Keratinocyte (primary cell): ENCODE results near the gene PITPNC1. TPM values are rescaled to one million over a fixed set of nuclear protein-coding genes. Genes with fewer than 3 reads are reported as not detected.

Experiments
- DNase-seq: peaks from one replicate; pipeline ENCODE4 v3.0.0-alpha.2; 2011; ENCODE audit warnings: low read depth, missing footprints, low spot score
- FAIRE-seq: peaks from 2 replicates; lab custom pipeline; 2011; peaks lifted over from hg19 to GRCh38; lab: Jason Lieb, UNC
- H2AFZ ChIP-seq: 2 replicates; pipeline ENCODE4 v1.6.0; 2012; ENCODE audit warnings: low read length, control low read depth, inconsistent platforms; ENCODE audit not compliant: control insufficient read depth
- H3K27ac ChIP-seq: 2 replicates; pipeline ENCODE4 v1.5.1; 2011; ENCODE audit warnings: low read length; ENCODE audit not compliant: control insufficient read depth, insufficient read depth
- H3K27me3 ChIP-seq: 3 replicates; pipeline ENCODE4 v1.6.0; 2011; ENCODE audit warnings: low read length; ENCODE audit not compliant: control insufficient read depth, insufficient read depth; ENCODE audit errors: extremely low read depth
- H3K36me3 ChIP-seq, 2 experiments: 2 replicates in 1 of 2; 3 replicates in 1 of 2; pipeline ENCODE4 v1.5.1; 2011; ENCODE audit warnings: low read length in 2 of 2, mild to moderate bottlenecking in 1 of 2; ENCODE audit not compliant: control insufficient read depth in 2 of 2, insufficient read depth in 2 of 2; ENCODE audit errors: extremely low read depth in 1 of 2
- H3K4me1 ChIP-seq: 3 replicates; pipeline ENCODE4 v1.5.1; 2011; ENCODE audit warnings: low read length; ENCODE audit not compliant: control insufficient read depth, insufficient read depth; ENCODE audit errors: extremely low read depth
- H3K4me2 ChIP-seq: 3 replicates; pipeline ENCODE4 v1.6.0; 2011; ENCODE audit warnings: low read depth, low read length; ENCODE audit not compliant: control insufficient read depth, insufficient read depth; ENCODE audit errors: extremely low read depth
- H3K4me3 ChIP-seq, 3 experiments: fragments of 200-600 bp in 1 of 3; sonication (generic) in 1 of 3; 2 replicates in 2 of 3; 3 replicates in 1 of 3; pipeline ENCODE4 v1.5.1; 2011 to 2016; ENCODE audit warnings: low read length in 3 of 3, mild to moderate bottlenecking in 3 of 3, control low read depth in 2 of 3, inconsistent platforms in 1 of 3, low read depth in 1 of 3, mixed read lengths in 1 of 3, mixed run types in 1 of 3, moderate library complexity in 1 of 3; ENCODE audit not compliant: control insufficient read depth in 2 of 3, insufficient read depth in 2 of 3; ENCODE audit errors: extremely low read depth in 1 of 3
- H3K79me2 ChIP-seq: 2 replicates; pipeline ENCODE4 v1.6.0; 2012; ENCODE audit warnings: low read length; ENCODE audit not compliant: control insufficient read depth, insufficient read depth
- H3K9ac ChIP-seq: 3 replicates; pipeline ENCODE4 v1.6.0; 2011; ENCODE audit warnings: low read length; ENCODE audit not compliant: control insufficient read depth, insufficient read depth; ENCODE audit errors: extremely low read depth
- H3K9me1 ChIP-seq: 3 replicates; pipeline ENCODE4 v1.6.0; 2011; ENCODE audit warnings: low read length; ENCODE audit not compliant: control insufficient read depth, insufficient read depth; ENCODE audit errors: extremely low read depth
- H3K9me3 ChIP-seq: 2 replicates; pipeline ENCODE4 v1.5.1; 2012; ENCODE audit warnings: low read depth, low read length; ENCODE audit not compliant: control insufficient read depth
- H4K20me1 ChIP-seq: 3 replicates; pipeline ENCODE4 v1.6.0; 2011; ENCODE audit warnings: low read length; ENCODE audit not compliant: control insufficient read depth, insufficient read depth; ENCODE audit errors: extremely low read depth
- CTCF ChIP-seq, 3 experiments: IDR thresholded peaks in 1 of 3; conservative IDR thresholded peaks in 1 of 3; optimal IDR thresholded peaks in 1 of 3; 2 replicates in 2 of 3; 3 replicates in 1 of 3; pipeline versions ENCODE3 to v1.5.1; 2011; ENCODE audit warnings: low read length in 3 of 3, mild to moderate bottlenecking in 3 of 3, moderate library complexity in 2 of 3, control low read depth in 1 of 3, inconsistent platforms in 1 of 3; ENCODE audit not compliant: insufficient read depth in 2 of 3; ENCODE audit errors: extremely low read depth in 1 of 3
- EZH2 ChIP-seq: IDR thresholded peaks from one replicate; pipeline ENCODE4 v1.6.1; 2012; ENCODE audit warnings: inconsistent platforms, mild to moderate bottlenecking, low read length, moderate library complexity
- dilution Hi-C: fragments of 300-500 bp; cut with MboI; formaldehyde crosslinking; loops from one replicate; pipeline ENCODE4 v1.7.0; 2020; ENCODE audit warnings: low sequenced_read_pairs; ENCODE audit not compliant: extremely low pct_ligation_motif_present
- polyA plus RNA-seq, 5 experiments: library from polyadenylated mRNA; depleted of rRNA in 3 of 5; stranded (reverse) in 3 of 5; stranded (forward) in 1 of 5; unstranded in 1 of 5; fragments of >200 nt; gene quantifications; 1 replicate in 1 of 5; 2 replicates in 3 of 5; 3 replicates in 1 of 5; pipeline versions ENCODE4 v1.2.1 to v1.2.3, GENCODE V29; 2011 to 2012; ENCODE audit warnings: missing spikeins in 2 of 5, low read depth in 1 of 5, low replicate concordance in 1 of 5

The PITPNC1 gene
- polyA plus RNA-seq, 1 donor (not counting 4 experiments of a cell fraction or from before 2014, with no cell fraction given) = 24.8 TPM

DNA sequence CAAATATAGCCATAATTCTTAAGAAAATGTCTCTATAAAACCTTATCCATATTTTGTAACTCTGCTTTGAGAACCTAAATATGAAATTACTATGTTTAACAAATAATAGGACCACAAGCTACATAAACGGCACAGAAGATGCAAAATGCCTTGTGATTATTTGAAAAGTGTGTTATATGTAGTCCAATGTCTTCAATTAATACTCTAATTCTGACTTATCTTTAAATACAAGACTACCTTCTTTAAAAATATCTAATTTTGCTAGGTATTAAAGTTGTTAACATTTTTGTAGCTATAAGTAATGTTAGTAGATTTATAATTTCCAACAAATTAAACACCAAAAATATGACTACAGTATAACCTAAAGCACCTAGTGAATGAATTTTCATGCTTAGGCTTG, 27.7 kb upstream of the PITPNC1 start:
- FAIRE-seq = no peak
- peaks cover 18% of the 10 kb centered on the region for H3K79me2 ChIP-seq
- H3K36me3 ChIP-seq = peaks cover 25 to 32% of the 10 kb centered on the region in 2 experiments

GRCh38 chr17:67353161-67353560, 23.9 kb upstream of the PITPNC1 start:
- no peak overlapping the region for H2AFZ ChIP-seq
- no peak overlapping the region for H3K4me3 ChIP-seq
- TF ChIP-seq CTCF (optimal IDR thresholded peaks at IDR 0.05 in 1 of 3, IDR thresholded peaks at IDR 0.05 in 1 of 3, conservative IDR thresholded peaks at IDR 0.05 in 1 of 3; ENCODE audit: extremely low read depth in 1 of 3, insufficient read depth in 2 of 3, low read length in 3 of 3) = no peak
- no peak for TF ChIP-seq EZH2
- no peak overlapping the region for H3K9ac ChIP-seq
- dilution Hi-C loops = no loop called here
- no peak overlapping the region for H3K27ac ChIP-seq
- peaks cover 39% of the 10 kb centered on the region for H3K79me2 ChIP-seq
- H3K36me3 ChIP-seq = peaks cover 25 to 40% of the 10 kb centered on the region in 2 experiments
- no peak for FAIRE-seq
- no peaks in the 10 kb centered on the region for H3K9me3 ChIP-seq
- no peaks in the 10 kb centered on the region for H3K9me1 ChIP-seq
- H3K4me2 ChIP-seq = no peak overlapping the region
- no peak for DNase-seq
- H3K4me1 ChIP-seq = no peaks in the 10 kb centered on the region
- peaks cover 6% of the 10 kb centered on the region for H4K20me1 ChIP-seq
- no peaks in the 10 kb centered on the region for H3K27me3 ChIP-seq

More for the DNA sequence above, 27.7 kb upstream of the PITPNC1 start:
- Histone ChIP-seq H3K27me3 (no peaks in the 10 kb centered on the region), H3K9me3 (no peaks in the 10 kb centered on the region), H3K27ac (no peak overlapping the region), H3K9me1 (no peaks in the 10 kb centered on the region), H3K4me3 (no peak overlapping the region), H4K20me1 (peaks cover 2% of the 10 kb centered on the region), H3K4me2 (no peak overlapping the region), H3K4me1 (no peaks in the 10 kb centered on the region), H3K9ac (no peak overlapping the region), H2AFZ (no peak overlapping the region)
- dilution Hi-C loops = no loop called here
- no peak for DNase-seq
- TF ChIP-seq CTCF (optimal IDR thresholded peaks at IDR 0.05 in 1 of 3, IDR thresholded peaks at IDR 0.05 in 1 of 3, conservative IDR thresholded peaks at IDR 0.05 in 1 of 3; ENCODE audit: extremely low read depth in 1 of 3, insufficient read depth in 2 of 3, low read length in 3 of 3) (no peak), EZH2 (no peak)
